AG04449 (cell line): ENCODE data around the gene FARS2.

Experiments used
- CTCF ChIA-PET: fragments of 350-600 bp; formaldehyde crosslinking; extraction: SDS; loops from one replicate; lab custom pipeline; 2021; ENCODE audit warnings: antibody characterized with exemption; lab: Yijun Ruan, JAX
- POLR2A ChIA-PET: fragments of 400-600, 350-600 bp; formaldehyde crosslinking; extraction: SDS; loops from one replicate; lab custom pipeline; 2020; ENCODE audit warnings: antibody characterized with exemption, inconsistent platforms; lab: Yijun Ruan, JAX
- DNase-seq: peaks from one replicate; pipeline ENCODE4 v3.0.0-alpha.2; 2010; ENCODE audit warnings: low read depth, low spot score
- H3K4me3 ChIP-seq: 2 replicates; pipeline ENCODE4 v1.5.1; 2011; ENCODE audit warnings: low read depth, mild to moderate bottlenecking, control low read depth, low read length
- CTCF ChIP-seq: IDR thresholded peaks from one replicate; pipeline ENCODE4 v1.5.1; 2011; ENCODE audit warnings: mild to moderate bottlenecking, moderate library complexity, low read length, control low read depth, inconsistent platforms; ENCODE audit not compliant: insufficient read depth; ENCODE audit errors: missing control alignments

The FARS2 gene

GRCh38 chr6:5707281-5708045, 446.1 kb downstream of the FARS2 start:
- POLR2A ChIA-PET, result no interaction called here
- no peak for TF ChIP-seq CTCF
- CTCF ChIA-PET, result interaction anchor here (1.0 kb wide), 1 partner anchor 236 kb away, joined by 3 read pairs; no protein-coding TSS in a partner anchor
- DNase-seq, result no peak
- no peak overlapping the region for H3K4me3 ChIP-seq

- CTCF ChIA-PET, result no interaction called here
- POLR2A ChIA-PET, result no interaction called here
- H3K4me3 ChIP-seq, result no peak overlapping the region
- DNase-seq, result no peak
- TF ChIP-seq CTCF, result no peak
Measured at GRCh38 chr6:5710516-5710915, 449.2 kb downstream of the FARS2 start.

- no peak for DNase-seq
- POLR2A ChIA-PET, result no interaction called here
- CTCF ChIA-PET, result no interaction called here
- no peak for TF ChIP-seq CTCF
- no peak overlapping the region for H3K4me3 ChIP-seq
Measured at GRCh38 chr6:5710936-5711335, 449.6 kb downstream of the FARS2 start.

GRCh38 chr6:5712349-5713215, 451.3 kb downstream of the FARS2 start:
- H3K4me3 ChIP-seq, result no peak overlapping the region
- ChIA-PET CTCF (interaction anchor here (2.5 kb wide), 1 partner anchor 9 kb away, joined by 7 read pairs; no protein-coding TSS in a partner anchor), POLR2A (no interaction called here)
- DNase-seq, result no peak
- TF ChIP-seq CTCF, result no peak

- CTCF ChIA-PET, result interaction anchor here (2.5 kb wide), 1 partner anchor 10 kb away, joined by 7 read pairs; no protein-coding TSS in a partner anchor
- DNase-seq, result no peak
- no peak for TF ChIP-seq CTCF
Measured at GRCh38 chr6:5713519-5713918, 452.2 kb downstream of the FARS2 start.

More at GRCh38 chr6:5713519-5713918, 452.2 kb downstream of the FARS2 start:
- POLR2A ChIA-PET, result no interaction called here
- no peak overlapping the region for H3K4me3 ChIP-seq
